ENCODE results near the gene NKAIN1. TPM values are rescaled to one million over a fixed set of nuclear protein-coding genes. Genes with fewer than 3 reads are reported as not detected.
"Not testable (repeated sequence)": the region's sequence is repeated elsewhere in the genome, so short reads cannot be mapped to it uniquely, and the experiment has no call there.

Gene NKAIN1
- total RNA-seq, 2 donors from 2014 or later = 0.51 to 0.73 TPM

DNA sequence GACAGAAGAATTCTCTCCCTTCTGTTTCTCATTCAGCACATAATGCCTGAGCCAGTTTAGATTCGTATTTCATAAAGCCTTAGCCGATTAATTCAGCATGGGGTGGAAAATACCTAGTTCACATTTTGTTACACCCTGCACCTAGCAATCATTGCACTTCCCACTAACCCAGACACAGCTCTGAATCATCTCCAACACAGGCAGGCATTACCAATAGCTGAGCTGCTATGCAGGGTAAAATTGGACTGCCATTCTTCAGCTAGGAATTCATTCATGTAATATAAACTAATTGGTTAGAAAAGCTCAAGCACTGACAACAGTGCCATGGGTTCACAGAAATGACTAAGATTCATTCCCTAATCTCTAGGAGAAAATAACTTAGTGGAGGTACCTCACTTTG, 26.9 kb upstream of the NKAIN1 start:
- H3K27me3 ChIP-seq (replicated peaks; ENCODE audit: insufficient read depth) = no peaks in the 10 kb centered on the region
- intact Hi-C loops (cut with DNase I) = no loop called here
- H3K9me3 ChIP-seq = no peaks in the 10 kb centered on the region
- TF ChIP-seq POLR2AphosphoS5 (IDR thresholded peaks at IDR 0.05) (no peak), POLR2A (IDR thresholded peaks at IDR 0.05) (no peak)
- TF ChIP-seq, protein P1, sequence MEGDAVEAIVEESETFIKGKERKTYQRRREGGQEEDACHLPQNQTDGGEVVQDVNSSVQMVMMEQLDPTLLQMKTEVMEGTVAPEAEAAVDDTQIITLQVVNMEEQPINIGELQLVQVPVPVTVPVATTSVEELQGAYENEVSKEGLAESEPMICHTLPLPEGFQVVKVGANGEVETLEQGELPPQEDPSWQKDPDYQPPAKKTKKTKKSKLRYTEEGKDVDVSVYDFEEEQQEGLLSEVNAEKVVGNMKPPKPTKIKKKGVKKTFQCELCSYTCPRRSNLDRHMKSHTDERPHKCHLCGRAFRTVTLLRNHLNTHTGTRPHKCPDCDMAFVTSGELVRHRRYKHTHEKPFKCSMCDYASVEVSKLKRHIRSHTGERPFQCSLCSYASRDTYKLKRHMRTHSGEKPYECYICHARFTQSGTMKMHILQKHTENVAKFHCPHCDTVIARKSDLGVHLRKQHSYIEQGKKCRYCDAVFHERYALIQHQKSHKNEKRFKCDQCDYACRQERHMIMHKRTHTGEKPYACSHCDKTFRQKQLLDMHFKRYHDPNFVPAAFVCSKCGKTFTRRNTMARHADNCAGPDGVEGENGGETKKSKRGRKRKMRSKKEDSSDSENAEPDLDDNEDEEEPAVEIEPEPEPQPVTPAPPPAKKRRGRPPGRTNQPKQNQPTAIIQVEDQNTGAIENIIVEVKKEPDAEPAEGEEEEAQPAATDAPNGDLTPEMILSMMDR (IDR thresholded peaks at IDR 0.05) = no peak
- peaks cover 3 to 4% of the 10 kb centered on the region in 2 donors for H3K36me3 ChIP-seq
- peaks cover 2% of the 10 kb centered on the region for H3K4me1 ChIP-seq (replicated peaks)
- H3K27ac ChIP-seq = no peak overlapping the region
- H3K4me3 ChIP-seq = no peak overlapping the region
- no peak for DNase-seq (ENCODE audit: low spot score)
- 89% methylated on average over 2 of the region's 2 CpGs for WGBS

DNA sequence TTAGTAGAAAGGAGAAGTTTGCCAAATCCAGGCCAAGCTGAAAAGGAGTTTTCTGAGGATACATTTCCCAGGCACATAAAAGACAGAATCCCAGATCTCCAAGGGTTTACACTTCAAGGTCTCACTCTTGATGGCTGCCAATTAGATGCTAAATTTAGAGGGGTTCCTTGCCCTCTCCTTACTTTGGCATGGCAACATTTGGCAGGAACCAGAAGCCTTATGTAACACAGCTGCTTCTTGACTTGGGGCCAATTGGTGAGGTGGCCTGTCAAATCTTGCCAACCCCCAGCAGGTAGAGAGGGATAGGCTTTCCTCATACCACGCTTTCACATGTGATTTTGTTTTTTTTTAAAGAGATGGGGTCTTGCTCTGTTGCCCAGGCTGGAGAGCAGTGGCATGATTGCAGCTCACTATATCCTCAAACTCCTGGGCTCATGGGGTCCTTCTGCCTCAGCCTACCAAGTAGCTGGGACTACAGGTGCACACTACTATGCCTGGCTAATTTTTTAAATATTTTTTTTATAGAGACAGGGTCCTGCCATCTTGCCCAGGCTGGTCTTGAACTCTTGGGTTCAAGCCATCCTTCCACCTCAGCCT, 25.2 kb upstream of the NKAIN1 start:
- DNase-seq (ENCODE audit: low spot score) = no peak
- Histone ChIP-seq H3K36me3 (peaks cover 0 to 3% of the 10 kb centered on the region in 2 donors), H3K4me1 (replicated peaks) (peaks cover 7% of the 10 kb centered on the region), H3K27ac (no peak overlapping the region), H3K9me3 (no peaks in the 10 kb centered on the region), H3K4me3 (no peak overlapping the region), H3K27me3 (replicated peaks; ENCODE audit: insufficient read depth) (no peaks in the 10 kb centered on the region)
- no peak for TF ChIP-seq POLR2A (IDR thresholded peaks at IDR 0.05)
- no peak for TF ChIP-seq POLR2AphosphoS5 (IDR thresholded peaks at IDR 0.05)
- TF ChIP-seq, protein P1 (IDR thresholded peaks at IDR 0.05) = no peak
- intact Hi-C loops (cut with DNase I) = no loop called here
- WGBS = 50% methylated on average over 1 of the region's 1 CpG

DNA sequence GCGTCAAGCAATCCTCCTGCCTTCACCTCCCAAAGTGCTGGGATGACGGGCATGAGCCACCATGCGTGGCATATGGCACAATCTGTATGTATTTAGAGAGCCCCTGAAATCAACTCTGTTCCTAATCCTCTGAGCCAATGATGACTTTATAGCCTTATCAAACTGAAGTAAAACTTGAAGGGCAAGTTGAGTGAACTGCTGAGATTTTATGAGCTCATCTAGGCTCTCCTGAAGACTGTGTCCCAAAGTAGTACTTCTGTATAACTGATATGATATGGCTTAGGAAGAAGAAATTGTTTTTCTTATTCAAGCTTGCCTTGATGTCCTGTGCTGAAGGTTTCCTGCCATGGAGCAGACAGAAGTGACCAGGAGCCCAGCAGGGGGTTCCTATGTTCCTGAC, 23.7 kb upstream of the NKAIN1 start:
- TF ChIP-seq POLR2AphosphoS5 (IDR thresholded peaks at IDR 0.05) = peak; percentile 78
- TF ChIP-seq POLR2A (IDR thresholded peaks at IDR 0.05) = no peak
- TF ChIP-seq, protein P1 (IDR thresholded peaks at IDR 0.05) = no peak
- H3K36me3 ChIP-seq = peaks cover 0 to 3% of the 10 kb centered on the region in 2 donors

DNA sequence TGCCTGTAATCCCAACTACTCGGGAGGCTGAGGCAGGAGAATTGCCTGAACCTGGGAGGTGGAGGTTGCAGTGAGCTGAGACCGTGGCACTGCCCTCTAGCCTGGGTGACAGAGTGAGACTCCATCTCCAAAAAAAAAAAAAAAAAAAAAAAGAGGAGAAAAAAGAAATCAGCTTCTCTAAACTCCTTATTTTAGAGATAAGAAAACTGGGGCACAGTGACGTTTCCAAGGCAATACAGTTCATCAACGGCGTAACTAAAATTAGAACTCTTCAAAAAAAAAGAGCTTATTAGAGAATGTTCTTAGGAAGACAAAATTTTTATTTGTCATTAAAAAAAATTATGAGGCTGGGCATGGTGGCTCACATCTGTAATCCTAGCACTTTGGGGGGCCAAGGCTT, 22.7 kb upstream of the NKAIN1 start:
- WGBS = 69% methylated on average over 5 of the region's 5 CpGs
- H3K4me1 ChIP-seq (replicated peaks); H3K36me3 ChIP-seq; H3K27me3 ChIP-seq (replicated peaks; ENCODE audit: insufficient read depth); DNase-seq (ENCODE audit: low spot score); H3K4me3 ChIP-seq; H3K9me3 ChIP-seq; intact Hi-C loops (cut with DNase I): not testable (repeated sequence)
- H3K27ac ChIP-seq = peak overlapping the region in 1 of 2 donors; percentile 21

More for the DNA sequence above, 23.7 kb upstream of the NKAIN1 start:
- Histone ChIP-seq H3K27ac (peak overlapping the region; percentile 23 to 33), H3K9me3 (no peaks in the 10 kb centered on the region), H3K4me3 (no peak overlapping the region), H3K4me1 (replicated peaks) (peaks cover 7% of the 10 kb centered on the region), H3K27me3 (replicated peaks; ENCODE audit: insufficient read depth) (no peaks in the 10 kb centered on the region)
- 43% methylated on average over 3 of the region's 3 CpGs for WGBS
- intact Hi-C loops (cut with DNase I) = no loop called here
- DNase-seq (ENCODE audit: low spot score) = peak; percentile 30

DNA sequence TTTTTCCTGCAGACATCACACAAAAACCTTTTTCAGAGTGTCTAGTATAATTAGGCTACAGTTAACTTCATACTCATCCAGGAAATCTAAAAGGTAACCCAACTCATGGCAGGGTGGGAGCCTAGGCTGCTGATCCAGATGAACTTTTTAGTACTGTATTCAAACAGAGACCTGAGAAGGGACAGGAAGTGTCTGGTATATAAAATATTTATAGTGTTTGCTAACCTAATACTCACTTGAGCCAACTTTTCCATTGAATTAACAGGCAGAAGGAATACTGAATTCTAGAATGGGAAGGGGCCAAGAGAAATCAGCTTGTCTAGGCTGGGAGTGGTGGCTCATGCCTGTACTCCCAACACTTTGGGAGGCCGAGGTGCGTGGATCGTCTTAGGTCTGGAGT, 22.2 kb upstream of the NKAIN1 start:
- H3K36me3 ChIP-seq = peaks cover 0 to 3% of the 10 kb centered on the region in 2 donors
- WGBS = 67% methylated on average over 3 of the region's 3 CpGs
- DNase-seq (ENCODE audit: low spot score) = no peak
- peaks cover 7% of the 10 kb centered on the region for H3K4me1 ChIP-seq (replicated peaks)
- no peaks in the 10 kb centered on the region for H3K27me3 ChIP-seq (replicated peaks; ENCODE audit: insufficient read depth)
- intact Hi-C loops (cut with DNase I) = no loop called here
- peak overlapping the region in 1 of 2 donors; percentile 38 for H3K27ac ChIP-seq
- TF ChIP-seq POLR2A (IDR thresholded peaks at IDR 0.05) (no peak), POLR2AphosphoS5 (IDR thresholded peaks at IDR 0.05) (peak; percentile 67)
- no peak overlapping the region for H3K4me3 ChIP-seq
- no peaks in the 10 kb centered on the region for H3K9me3 ChIP-seq

DNA sequence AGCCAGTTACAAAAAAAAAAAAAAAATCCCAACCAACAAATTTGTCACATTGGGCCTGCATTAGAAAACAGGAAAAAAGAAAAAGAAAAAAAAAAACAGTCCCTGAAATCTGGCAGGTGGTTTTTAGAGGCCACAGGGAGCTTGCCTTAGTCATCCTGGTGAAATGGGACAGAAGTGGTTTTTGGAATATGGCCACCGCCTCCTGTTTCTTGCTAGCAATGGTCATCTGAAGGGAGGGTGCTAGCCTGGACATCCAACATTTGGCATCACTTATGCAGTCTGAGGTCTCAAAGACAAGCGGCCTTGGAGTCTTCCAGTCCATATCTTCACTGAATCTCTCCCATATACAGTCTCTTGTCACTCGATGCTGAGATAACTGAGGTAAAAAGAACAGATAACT, 20.1 kb upstream of the NKAIN1 start:
- no peak for DNase-seq (ENCODE audit: low spot score)
- Histone ChIP-seq H3K9me3 (no peaks in the 10 kb centered on the region), H3K4me3 (no peak overlapping the region), H3K36me3 (peaks cover 0 to 3% of the 10 kb centered on the region in 2 donors), H3K27ac (no peak overlapping the region), H3K4me1 (replicated peaks) (peaks cover 7% of the 10 kb centered on the region), H3K27me3 (replicated peaks; ENCODE audit: insufficient read depth) (no peaks in the 10 kb centered on the region)
- intact Hi-C loops (cut with DNase I) = no loop called here
- 84% methylated on average over 3 of the region's 3 CpGs for WGBS
- no peak for TF ChIP-seq POLR2AphosphoS5 (IDR thresholded peaks at IDR 0.05)
- TF ChIP-seq, protein P1 (IDR thresholded peaks at IDR 0.05) = no peak
- TF ChIP-seq POLR2A (IDR thresholded peaks at IDR 0.05) = no peak

All from prostate gland (tissue), 2 donors.